HG03521 (cell line): ENCODE measurements around the gene PRR23E.

Experiments used
- ATAC-seq: cut with Tn5 transposase; IDR thresholded peaks from one replicate; pipeline ENCODE4 v1.9.1; 2021; ENCODE audit warnings: mild to moderate bottlenecking, moderate library complexity; ENCODE audit not compliant: unreplicated experiment

Gene PRR23E

DNA sequence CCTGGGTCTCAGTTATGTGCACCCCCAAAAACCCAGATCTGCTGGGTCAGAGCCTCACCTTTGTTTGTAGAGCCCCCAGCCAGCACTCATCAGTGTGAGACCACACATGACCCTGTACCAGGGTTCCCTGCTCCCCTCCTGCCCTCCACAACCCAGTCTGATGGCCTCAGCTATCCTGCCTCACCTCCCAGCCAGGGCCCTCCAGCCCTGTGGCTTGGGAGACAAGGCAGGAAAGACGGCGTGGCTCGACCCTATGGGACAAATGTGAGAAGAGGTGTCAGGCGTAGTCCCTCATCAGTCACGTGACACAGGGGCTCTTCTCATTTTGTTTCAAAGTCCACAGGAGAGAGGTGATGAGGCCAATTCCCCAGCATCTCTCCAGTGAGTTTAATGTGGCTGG lies 28.3 kb upstream of the PRR23E start:
- ATAC-seq = no peak

DNA sequence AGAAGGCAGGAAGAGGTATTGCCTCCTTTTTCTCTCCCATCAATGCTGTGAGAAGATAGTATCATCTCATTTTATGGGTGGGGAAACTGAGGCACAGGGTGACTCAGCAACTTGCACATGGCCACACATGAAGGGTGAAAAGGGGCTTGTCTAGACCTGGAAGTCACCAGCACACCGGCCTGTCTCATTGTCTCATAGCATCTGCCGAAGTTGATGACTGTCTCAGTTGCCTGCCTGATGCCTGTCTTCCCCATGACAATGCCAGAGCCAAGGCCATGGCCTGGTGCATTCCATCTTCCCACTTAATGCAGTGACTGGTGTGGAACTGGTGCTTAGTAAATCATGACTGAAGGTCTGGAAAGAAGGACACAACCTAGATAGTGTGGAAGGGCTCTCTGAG lies 27.9 kb upstream of the PRR23E start:
- no peak for ATAC-seq

DNA sequence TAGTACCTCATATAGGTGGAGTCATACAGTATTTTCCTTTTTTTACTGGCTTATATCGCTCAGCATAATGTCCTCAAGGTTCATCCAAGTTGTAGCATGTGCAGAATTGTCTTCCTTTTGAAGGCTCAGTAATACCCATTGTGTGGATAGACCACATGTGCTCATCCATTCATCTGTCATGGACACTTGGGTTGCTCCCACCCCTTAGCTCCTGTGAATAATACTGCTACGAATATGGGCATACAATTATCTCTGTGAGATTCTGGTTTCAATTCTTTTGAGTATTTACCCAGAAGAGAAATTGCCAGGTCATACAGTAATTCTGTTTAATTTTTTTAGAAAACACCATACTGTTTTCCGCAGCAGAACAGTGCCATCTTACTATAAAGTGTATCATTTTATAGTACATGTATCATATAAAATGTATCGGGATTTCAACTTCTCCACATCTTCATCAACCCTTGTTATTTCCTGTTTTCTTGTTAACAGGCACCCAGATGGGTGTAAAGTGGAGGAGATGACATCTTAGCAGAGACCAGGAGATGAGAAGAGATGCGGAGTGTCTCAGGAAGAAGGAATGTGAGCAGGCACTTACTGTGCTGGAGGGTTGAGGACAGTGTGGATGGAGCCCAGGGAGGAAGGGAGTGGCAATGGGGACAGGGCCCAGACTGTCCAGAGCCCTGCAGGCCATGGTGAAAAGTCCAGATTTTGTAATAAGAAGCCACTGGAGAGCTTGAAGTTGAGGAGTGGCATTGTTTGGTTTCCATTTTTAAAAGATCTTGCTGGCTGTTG lies 27.0 kb upstream of the PRR23E start:
- ATAC-seq = no peak

DNA sequence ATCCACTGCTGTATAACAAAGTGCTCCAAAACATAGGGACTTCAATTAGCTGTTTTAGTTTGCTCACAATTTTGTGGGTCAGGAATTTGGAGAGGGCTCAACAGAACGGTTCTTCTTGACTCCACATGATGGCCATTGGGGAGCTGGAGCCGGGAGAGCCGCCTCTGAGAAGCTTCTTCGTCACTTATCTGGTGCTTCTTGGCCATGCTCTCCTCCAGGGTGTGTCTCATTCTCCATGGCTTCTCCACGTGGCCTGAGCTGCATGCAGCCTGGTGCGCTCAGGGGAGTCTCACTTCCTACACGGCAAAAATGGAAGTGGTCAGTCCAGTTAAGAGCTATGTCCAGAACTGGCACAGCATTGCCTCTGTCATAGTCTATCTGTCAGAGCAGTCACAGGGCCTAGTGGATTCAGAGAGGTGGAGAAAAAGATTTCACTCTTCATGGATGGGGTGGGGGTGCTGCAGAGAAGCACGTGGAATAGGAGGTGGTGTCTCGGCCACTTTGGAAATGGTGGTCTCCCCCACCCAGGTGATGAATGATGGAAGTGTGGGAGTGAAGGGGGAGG lies 26.3 kb upstream of the PRR23E start:
- no peak for ATAC-seq

DNA sequence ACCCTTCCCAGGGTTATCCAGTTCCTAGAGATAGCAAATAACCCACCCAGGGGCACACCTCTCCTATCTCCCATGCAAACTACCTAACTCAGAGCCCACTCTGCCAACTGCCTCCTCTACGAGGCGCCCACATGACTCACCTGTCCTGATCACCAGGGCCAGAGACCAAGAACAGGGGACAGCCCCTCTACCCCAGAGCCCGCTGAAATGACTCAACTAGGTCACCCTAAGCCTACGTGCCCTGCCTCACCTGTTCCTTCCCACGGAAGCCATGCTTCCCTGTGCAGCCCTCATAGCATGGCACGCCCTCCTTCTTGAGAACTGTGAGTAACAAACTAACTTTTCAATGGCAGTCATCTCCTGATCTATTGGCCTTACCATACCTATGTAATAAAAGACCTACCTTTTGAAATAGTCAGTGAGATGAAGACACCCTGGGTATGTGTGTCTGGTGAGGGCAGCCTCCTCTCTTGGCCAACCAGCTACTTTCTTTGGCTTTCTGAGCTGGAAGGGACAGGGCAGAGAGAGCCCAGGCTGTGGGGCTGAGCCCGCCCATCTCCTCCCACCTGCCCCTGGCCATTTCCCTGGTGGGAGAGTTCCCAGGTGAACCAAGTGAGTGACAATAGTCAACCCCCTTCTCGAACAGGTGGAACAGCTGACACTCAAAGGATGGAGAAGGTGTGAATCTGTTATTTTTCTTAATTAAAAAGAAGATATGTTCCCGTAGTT lies 25.5 kb upstream of the PRR23E start:
- ATAC-seq = no peak

DNA sequence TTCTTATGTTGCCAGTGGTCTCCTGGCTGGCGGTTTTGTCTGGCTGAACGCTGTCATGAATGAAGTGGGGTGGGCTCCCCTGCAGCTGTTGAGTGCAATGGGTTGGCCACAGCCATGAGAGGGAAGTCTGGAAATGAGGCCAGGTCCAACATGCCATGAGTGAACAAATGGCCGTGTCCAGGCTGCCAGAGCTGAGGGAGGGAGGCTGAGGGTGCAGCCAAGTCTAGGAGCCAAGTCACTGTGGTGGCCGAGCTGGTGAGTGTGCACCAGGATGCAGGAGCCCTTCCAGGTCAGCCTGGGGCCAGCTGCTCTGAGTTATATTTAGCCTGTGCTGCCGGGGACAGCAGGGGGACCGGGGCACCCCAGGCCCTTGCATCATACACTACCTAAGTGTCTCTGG lies 24.7 kb upstream of the PRR23E start:
- ATAC-seq = no peak

DNA sequence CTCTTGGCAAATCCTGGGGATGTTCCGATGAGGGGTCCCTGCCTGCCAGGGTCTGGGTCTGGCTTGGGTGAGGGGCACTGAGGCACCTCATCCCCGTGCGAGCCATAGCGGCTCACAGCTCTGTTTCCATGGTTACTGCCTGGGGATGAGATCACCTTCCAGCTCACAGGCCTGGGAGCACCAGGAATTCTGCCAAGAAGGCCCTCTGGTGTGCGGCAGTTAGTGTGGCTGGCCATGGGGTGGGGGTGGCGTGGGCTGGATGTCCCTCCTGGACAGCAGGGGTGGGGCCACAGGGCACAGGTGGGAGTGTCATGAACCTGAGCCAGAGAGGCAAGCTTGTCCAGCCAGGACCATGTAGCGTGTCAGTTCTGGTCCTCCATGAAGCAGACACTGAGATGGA lies 22.1 kb upstream of the PRR23E start:
- no peak for ATAC-seq

DNA sequence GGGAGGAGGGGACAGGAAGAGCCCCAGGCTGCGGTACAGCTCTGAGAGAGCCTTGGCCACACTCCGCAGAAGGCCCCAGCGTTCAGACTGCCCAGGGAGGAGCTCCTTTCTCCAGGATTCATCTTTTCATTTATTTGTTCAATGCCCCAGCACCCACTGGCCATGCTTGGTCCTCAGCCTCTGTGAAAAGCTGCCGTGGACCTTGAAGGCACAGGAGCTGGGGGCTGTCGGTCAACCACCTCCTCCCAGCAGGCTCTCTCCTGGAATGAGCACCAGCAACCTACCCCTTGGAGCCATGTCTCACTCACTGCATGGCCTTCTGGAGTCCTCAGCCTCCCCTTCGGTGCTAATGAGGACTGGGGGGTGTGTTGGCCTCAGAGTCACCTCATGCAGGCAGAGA lies 21.6 kb upstream of the PRR23E start:
- no peak for ATAC-seq

DNA sequence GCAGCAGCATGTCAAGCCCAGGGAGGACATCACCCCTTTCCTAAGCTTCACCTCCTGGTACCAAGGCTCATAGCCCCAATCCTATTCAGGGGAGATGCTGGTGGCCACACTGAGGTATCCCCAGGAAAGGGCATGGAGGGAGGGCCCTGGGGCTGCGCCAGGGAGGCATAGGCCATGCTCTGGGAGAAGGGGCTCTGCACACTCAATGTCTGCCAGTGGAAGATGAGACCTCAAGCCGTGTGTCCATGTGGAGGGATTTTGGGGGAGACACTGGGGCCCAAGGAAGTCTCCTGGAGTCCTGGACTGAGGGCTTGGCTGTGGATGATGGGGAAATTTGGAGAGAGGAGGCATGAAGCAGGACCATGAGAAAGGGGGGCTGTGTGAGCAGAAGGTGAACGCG lies 21.2 kb upstream of the PRR23E start:
- no peak for ATAC-seq

DNA sequence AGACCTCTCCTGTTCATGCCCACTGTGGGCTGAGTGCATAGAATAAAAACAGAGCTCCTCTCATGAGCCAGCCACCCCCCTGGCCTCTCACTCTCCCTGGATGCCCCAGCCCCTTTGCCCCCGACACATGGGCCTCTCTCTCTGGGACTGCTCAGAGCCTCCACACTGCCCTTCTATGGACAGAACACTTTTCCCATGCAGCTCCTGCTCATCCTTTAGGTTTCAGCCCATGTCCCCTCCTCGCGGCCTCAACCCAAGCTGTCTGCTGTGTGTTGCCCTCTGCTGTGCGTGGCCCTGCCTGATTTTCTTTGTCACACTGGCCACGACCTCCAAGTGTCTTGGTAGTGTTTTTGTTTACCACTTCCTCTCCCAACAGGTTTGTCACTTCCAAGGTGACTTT lies 20.7 kb upstream of the PRR23E start:
- no peak for ATAC-seq

DNA sequence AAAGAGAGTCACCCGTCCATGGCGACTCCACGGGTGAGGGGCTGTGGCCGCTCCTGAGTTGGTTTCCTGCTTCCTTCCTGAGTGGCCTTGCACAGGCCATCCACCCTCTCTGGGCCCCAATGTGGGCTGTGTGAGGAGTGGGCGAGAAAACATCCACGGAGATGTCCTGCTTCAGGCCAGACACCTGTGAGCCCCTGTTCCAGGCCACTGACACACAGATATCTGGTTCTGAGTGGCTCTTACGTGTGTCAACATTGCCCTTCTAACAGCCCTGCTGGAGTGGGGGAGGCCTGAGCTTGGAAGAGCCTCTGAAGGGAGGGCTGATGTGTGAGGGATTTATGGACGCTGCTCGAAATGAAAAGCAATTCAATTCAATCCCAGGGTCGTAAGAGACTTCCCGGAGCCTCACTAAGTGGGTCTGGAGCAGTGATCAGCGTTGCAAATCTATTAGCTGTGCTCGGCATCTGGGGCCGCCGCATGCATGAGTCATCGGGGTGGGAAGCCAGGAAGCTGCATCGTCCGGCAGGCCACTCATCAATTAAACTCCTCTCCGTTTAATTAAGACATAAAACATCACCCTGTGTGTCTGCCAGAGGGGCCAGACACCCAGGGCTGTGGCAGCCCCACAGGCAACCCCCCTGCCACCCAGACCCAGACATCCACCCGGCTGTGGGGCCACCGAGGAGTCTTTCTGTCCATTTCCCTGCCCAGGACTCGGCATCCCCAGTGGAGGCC lies 20.0 kb upstream of the PRR23E start:
- no peak for ATAC-seq

DNA sequence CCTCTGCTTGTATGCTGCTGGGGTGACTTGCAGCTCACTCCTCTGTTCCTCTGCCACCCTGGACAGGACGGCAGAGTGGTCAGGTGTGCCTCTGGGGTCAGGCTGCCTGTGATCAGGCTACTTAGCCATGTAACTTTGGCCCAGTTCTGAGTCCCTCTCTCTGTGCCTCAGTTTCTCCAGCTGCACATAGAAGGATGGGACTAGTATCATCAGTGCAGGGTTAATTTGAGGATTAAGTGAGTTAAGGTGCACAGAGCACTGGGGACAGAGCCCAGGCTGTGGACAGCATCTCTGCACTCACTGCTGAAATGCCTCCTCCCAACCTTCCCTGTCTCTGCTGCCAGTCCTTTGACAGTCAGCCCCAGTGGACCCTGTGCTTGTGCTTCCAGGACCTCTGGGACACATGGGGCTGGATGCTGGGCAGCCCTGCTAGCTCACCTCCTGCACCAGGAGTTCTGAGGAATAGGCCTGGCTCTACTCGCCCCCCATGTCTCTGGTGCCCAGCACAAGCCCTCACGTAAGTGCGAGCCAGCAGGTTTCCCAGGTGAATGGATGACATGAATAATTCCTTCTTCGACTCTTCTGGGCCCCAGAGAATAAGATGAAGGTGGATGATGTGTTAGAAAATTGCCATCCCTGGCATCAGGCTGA lies 19.3 kb upstream of the PRR23E start:
- no peak for ATAC-seq

DNA sequence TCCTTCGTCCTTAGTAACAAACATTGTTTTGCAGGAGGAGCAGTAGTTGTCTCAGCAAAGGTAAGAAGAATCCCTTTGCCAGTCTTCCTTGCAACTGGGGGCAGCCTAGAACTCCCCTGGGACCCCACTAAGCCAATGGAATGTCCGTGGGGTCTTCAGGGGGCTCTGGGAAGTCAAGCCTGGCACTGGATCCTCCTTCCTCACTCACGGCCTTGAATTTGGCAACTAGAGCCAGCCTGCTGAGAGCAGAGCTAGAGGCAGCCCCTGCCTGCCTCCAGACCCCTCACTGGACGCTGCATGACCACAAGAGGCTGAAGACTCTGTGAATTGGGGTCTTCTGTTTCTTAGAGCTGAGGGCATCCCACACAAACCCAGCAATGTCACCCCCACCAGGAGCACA lies 18.6 kb upstream of the PRR23E start:
- ATAC-seq = no peak

DNA sequence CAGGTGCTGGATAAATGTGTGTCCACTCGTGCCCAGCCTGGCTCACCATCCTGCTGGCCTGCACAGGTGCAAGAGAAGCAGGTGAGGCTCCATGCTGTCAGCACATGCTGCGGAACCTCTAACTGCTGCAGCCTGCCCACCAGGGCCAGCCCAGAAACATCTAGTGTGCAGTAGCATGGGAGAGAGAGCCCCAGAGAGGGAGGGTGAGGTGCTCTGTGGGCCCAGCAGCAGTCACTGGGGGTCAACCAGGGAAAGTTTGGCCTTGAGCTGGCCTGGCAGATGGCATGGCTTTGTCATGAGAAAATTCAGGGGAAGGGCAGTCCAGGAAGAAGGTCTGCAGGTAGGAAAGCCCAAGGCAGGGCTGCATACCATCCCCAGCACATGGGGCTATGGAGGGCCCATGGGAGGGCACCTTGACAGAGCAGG lies 18.2 kb upstream of the PRR23E start:
- ATAC-seq = no peak

DNA sequence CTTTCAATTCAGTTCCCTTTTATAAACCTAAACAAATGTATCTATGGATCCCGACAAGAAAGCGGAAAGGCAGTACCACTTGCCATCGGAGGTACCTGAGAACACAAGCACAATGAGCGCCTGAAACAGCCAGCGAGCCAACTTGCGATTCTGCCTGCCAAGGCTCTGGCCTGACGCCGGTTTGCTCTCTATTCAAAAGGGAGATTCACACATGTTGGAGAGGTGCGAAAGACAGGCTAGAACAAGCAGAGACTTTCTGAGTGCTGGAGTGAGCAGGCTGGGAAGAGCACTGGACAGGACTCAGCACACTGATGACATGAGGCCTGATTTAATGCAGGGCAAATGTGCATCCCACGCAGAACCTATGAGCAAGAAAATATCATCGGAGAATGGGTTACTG lies 17.7 kb upstream of the PRR23E start:
- no peak for ATAC-seq

DNA sequence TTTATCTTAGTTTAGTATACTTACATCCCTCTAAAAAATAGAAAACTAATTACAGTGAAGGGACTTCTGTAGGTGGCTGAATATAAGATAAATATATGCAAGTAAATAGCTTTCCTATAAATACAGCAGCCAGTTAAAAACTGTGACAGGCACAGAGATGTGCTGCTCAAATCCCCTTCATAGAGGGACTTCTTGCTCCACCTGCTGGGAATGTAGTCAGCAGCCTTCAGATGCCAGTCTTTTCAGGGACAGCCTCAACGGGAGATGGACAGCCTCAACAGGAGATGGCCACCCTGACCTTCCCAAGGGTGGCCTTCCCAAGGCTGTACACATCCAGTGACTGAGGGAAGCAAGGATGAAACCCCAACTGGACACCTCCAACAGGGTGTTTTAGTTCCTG lies 15.7 kb upstream of the PRR23E start:
- ATAC-seq = no peak

DNA sequence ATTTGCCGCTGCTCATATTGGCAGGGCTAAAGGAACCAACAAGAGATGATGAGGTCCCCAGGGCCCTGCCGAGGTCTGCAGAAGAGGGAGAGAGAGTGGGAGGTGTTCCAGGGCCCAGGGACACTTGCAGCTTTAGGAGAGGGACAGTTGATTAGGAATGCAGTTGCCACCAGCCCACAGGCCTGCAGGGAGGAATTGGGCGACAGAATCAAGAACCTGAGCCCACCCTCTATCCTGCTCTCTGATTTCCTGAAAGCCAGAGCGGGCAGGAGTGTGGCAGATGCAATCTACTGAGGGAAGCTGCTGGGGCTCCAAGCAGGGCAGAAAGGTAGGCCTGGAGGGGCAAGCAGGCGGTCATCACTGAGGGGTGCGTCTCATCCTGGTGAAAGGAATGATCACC lies 12.1 kb upstream of the PRR23E start:
- ATAC-seq = no peak

DNA sequence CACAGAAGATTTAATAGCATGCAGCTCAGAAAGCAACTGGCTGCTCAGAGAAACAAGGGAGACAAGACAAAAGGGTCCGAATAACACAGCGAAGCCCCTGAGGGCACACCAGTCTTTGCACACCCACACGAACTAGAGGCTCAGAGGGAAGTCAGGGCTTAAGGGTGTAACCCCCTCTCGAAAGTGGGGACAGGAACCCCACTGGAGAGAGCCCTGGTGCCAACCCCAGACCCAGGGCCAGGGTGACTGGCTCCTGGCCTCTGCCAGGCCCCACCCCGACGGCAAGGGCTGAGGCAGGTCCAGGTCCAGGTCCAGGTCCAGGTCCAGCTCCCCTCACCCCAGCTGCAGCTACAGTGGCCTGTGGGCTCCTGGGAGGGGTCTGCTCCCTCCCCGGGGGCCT lies 10.5 kb upstream of the PRR23E start:
- ATAC-seq = no peak

DNA sequence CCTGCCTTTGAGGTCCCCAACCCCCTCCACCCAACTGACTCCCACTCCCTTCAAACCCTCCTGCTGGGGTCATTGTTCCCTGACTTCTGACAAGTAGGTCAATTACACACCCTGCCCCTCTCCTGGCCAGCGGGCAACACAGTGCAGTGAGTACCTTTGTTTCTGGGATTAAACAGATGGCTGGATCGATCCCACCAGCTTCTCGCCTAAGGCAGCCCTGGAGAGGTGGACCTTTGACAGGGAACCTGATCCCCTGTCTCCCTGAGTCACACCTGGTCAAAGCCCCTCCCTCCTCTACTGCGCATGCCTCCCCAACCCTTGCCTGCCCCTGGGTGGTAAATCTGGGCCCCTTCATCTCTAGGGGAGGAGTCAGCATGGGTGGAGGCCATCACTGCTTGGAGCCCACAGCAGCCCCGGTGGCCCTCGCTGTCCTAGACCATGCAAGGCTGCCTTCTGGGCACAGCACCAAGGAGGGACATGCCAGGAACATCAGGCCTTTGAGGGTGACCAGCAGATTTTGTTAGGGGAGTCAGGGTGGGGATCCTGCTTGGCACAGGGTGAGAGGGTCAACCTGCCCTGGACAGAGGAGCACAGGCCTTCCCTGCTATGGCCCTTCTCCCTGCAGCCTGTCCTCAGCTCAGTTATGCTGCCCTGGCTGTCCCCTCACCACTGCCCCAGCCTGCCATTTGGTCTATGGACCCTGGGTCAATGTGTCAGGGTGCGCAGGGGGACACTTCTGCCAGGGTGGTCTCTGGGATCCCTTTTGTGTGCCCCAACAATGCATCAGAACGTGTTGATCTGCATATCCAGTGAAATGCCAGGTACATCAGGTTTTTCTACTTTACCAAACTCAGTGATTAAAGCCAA lies 9.8 kb upstream of the PRR23E start:
- ATAC-seq = no peak
